KMS-11 (cell line): ENCODE measurements around the gene PRICKLE2.

Experiments used
- H2AFZ ChIP-seq: fragments of 200-600 bp; sonication (generic); 2 replicates; pipeline ENCODE4 v1.6.1; 2016; ENCODE audit warnings: antibody characterized with exemption, mixed run types, low read depth
- H3K27ac ChIP-seq: fragments of 200-600 bp; sonication (generic); 2 replicates; pipeline ENCODE4 v1.6.1; 2016; ENCODE audit warnings: mild to moderate bottlenecking, mixed run types
- H3K27me3 ChIP-seq: fragments of 200-600 bp; sonication (generic); 2 replicates; pipeline ENCODE4 v1.6.1; 2017; ENCODE audit warnings: mild to moderate bottlenecking, low read depth, mixed run types, moderate library complexity; ENCODE audit not compliant: insufficient read depth
- H3K36me3 ChIP-seq: fragments of 200-600 bp; sonication (generic); 2 replicates; pipeline ENCODE4 v1.6.1; 2017; ENCODE audit warnings: mild to moderate bottlenecking, mixed run types; ENCODE audit not compliant: insufficient read depth
- H3K4me1 ChIP-seq: fragments of 200-600 bp; sonication (generic); 2 replicates; pipeline ENCODE4 v1.6.1; 2016; ENCODE audit warnings: mild to moderate bottlenecking, low read depth, mixed run types; ENCODE audit not compliant: poor library complexity, severe bottlenecking
- H3K4me2 ChIP-seq: fragments of 200-600 bp; sonication (generic); 2 replicates; pipeline ENCODE4 v1.7.0; 2016; ENCODE audit warnings: mild to moderate bottlenecking, mixed run types
- H3K4me3 ChIP-seq: fragments of 200-600 bp; sonication (generic); IDR thresholded peaks from 2 replicates; pipeline ENCODE4 v1.6.1; 2017; ENCODE audit warnings: low read depth, low read length, mixed read lengths; ENCODE audit not compliant: insufficient read depth
- H3K79me2 ChIP-seq: fragments of 200-600 bp; sonication (generic); 2 replicates; pipeline ENCODE4 v1.6.1; 2016; ENCODE audit warnings: low read depth, mixed run types; ENCODE audit not compliant: insufficient read depth
- H3K9ac ChIP-seq: fragments of 200-600 bp; sonication (generic); 2 replicates; pipeline ENCODE4 v1.6.1; 2016; ENCODE audit warnings: mild to moderate bottlenecking, mixed run types
- H4K20me1 ChIP-seq: fragments of 200-600 bp; sonication (generic); 2 replicates; pipeline ENCODE4 v1.6.1; 2016; ENCODE audit warnings: mild to moderate bottlenecking, mixed run types; ENCODE audit not compliant: insufficient read depth
- CTCF ChIP-seq: fragments of 200-600 bp; sonication (generic); conservative IDR thresholded peaks from 2 replicates; pipeline ENCODE4 v1.6.1; 2017; ENCODE audit warnings: low read depth, mild to moderate bottlenecking, antibody characterized with exemption, low read length, moderate library complexity, mixed read lengths

Gene PRICKLE2

DNA sequence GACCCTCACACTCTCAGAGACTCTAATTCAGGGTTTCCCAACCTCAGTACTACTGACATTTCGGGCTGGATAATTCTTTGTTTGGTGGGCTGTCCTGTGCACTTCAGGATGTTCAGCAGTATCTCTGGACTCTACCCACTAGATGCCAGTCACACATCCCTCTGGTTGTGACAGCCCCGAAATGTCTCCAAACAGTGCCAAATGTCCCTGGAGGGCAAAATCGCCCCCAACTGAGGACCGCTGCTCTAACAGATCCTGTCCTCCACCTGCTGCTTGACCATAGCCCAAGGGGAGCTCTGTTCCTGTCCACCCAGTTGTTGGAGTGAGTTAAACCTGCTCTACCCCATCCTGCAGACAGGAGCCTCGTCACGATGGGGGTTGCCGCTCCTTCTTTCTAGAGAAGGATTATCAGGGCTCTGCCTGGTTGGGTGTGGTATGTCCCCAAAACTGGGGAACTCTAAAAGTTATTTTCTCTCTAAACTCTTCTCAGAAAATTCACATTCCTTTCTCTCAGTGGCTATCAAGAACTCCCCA, 116.4 kb downstream of the PRICKLE2 start:
- no peaks in the 10 kb centered on the region for H3K4me1 ChIP-seq
- no peak overlapping the region for H2AFZ ChIP-seq
- no peak overlapping the region for H3K9ac ChIP-seq
- no peak overlapping the region for H3K4me3 ChIP-seq
- H3K36me3 ChIP-seq = no peaks in the 10 kb centered on the region
- H3K79me2 ChIP-seq = no peaks in the 10 kb centered on the region
- TF ChIP-seq CTCF = no peak
- no peaks in the 10 kb centered on the region for H4K20me1 ChIP-seq
- no peak overlapping the region for H3K27ac ChIP-seq
- H3K4me2 ChIP-seq = no peak overlapping the region
- no peaks in the 10 kb centered on the region for H3K27me3 ChIP-seq

GRCh38 chr3:64108231-64108630, 117.0 kb downstream of the PRICKLE2 start:
- no peak overlapping the region for H2AFZ ChIP-seq
- H3K4me2 ChIP-seq = no peak overlapping the region
- H3K27ac ChIP-seq = no peak overlapping the region
- no peaks in the 10 kb centered on the region for H3K79me2 ChIP-seq
- H3K9ac ChIP-seq = no peak overlapping the region
- no peaks in the 10 kb centered on the region for H3K4me1 ChIP-seq
- H4K20me1 ChIP-seq = no peaks in the 10 kb centered on the region
- no peak overlapping the region for H3K4me3 ChIP-seq
- H3K27me3 ChIP-seq = no peaks in the 10 kb centered on the region
- TF ChIP-seq CTCF = no peak
- no peaks in the 10 kb centered on the region for H3K36me3 ChIP-seq

DNA sequence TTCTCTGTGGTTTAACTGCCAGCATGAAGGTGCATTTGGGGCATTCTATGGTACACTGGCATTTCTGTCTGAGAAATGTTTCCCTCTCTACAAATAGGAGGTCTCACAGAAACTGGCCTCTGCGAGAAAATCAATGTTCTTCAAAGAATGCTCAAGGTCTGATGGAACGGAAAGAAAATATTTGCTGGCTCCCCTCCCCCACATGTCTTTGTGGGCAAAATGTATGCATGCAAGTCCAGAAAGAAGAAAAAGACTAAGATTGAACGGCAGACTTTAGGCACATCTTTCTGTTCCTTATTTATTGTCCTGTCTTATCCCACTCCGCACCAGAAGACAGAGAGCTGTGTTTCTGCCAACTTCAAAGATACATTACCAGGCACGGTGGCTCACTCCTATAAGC, 118.1 kb downstream of the PRICKLE2 start:
- no peak overlapping the region for H2AFZ ChIP-seq
- TF ChIP-seq CTCF = no peak
- no peaks in the 10 kb centered on the region for H4K20me1 ChIP-seq
- H3K27ac ChIP-seq = no peak overlapping the region
- no peaks in the 10 kb centered on the region for H3K79me2 ChIP-seq
- H3K36me3 ChIP-seq = no peaks in the 10 kb centered on the region
- no peaks in the 10 kb centered on the region for H3K27me3 ChIP-seq
- no peak overlapping the region for H3K4me3 ChIP-seq
- no peak overlapping the region for H3K9ac ChIP-seq
- H3K4me2 ChIP-seq = no peak overlapping the region
- no peaks in the 10 kb centered on the region for H3K4me1 ChIP-seq

DNA sequence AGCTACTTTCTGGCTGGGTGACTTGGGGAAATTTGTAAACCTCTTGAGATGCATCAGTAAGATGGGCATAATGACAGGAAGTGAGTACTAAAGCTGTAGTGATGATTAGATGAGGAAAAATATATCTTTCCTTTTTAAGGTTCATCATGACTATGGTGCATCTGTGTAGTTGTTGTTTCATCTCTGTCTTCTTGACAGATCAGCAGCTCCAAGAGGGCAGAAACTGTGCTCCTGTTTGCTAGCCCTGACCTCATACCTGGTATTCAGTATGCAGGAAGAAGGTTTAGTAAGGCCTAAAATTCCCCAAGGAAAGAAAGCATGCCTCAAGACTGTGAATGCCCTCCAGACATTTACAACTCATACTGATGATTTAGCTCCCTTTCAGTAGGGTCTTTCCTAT, 119.5 kb downstream of the PRICKLE2 start:
- Histone ChIP-seq H3K9ac (no peak overlapping the region), H3K79me2 (no peaks in the 10 kb centered on the region), H3K27me3 (no peaks in the 10 kb centered on the region), H3K4me3 (no peak overlapping the region), H3K27ac (no peak overlapping the region), H4K20me1 (no peaks in the 10 kb centered on the region), H3K4me1 (no peaks in the 10 kb centered on the region), H2AFZ (no peak overlapping the region), H3K36me3 (no peaks in the 10 kb centered on the region), H3K4me2 (no peak overlapping the region)
- no peak for TF ChIP-seq CTCF
